Gastrocnemius medialis (tissue), 4 donors: Measurements from ENCODE around the gene NEK2. TPM values are rescaled to one million over a fixed set of nuclear protein-coding genes. Genes with fewer than 3 reads are reported as not detected.

ENCODE experiments used
- ATAC-seq, 2 donors: fragments of 150-250 bp; one replicate each; pipeline ENCODE4 v1.9.1; 2016
- DNase-seq, 2 donors: peaks; one replicate each; pipeline ENCODE4 v3.0.0-alpha.2; 2019
- H3K27ac ChIP-seq, 4 donors: fragments of 200-600 bp; sonication (generic); 1 replicate in 1 of 4; 2 replicates in 3 of 4; pipeline ENCODE4 v1.5.1; 2016 to 2018; ENCODE audit warnings: mild to moderate bottlenecking in 2 of 4, moderate library complexity in 1 of 4
- H3K27me3 ChIP-seq, 3 donors: fragments of 200-600 bp; sonication (generic) in 2 of 3; 1 replicate in 1 of 3; 2 replicates in 2 of 3; pipeline versions ENCODE4 v1.5.1 to v1.6.0; 2016 to 2019; ENCODE audit warnings: mild to moderate bottlenecking in 1 of 3, moderate library complexity in 1 of 3
- H3K36me3 ChIP-seq, 2 donors: fragments of 200-600 bp; sonication (generic) in 1 of 2; one replicate each; pipeline ENCODE4 v1.5.1; 2017 to 2018
- H3K4me1 ChIP-seq, 2 donors: fragments of 200-600 bp; sonication (generic) in 1 of 2; one replicate each; pipeline ENCODE4 v1.5.1; 2016 to 2017; ENCODE audit warnings: mild to moderate bottlenecking in 2 of 2
- H3K4me3 ChIP-seq, 4 donors: fragments of 200-600 bp; sonication (generic) in 3 of 4; 1 replicate in 1 of 4; 2 replicates in 3 of 4; pipeline ENCODE4 v1.5.1; 2016 to 2019; ENCODE audit warnings: mild to moderate bottlenecking in 2 of 4
- H3K9me3 ChIP-seq, 3 donors: fragments of 200-600 bp; sonication (generic) in 2 of 3; 1 replicate in 1 of 3; 2 replicates in 2 of 3; pipeline ENCODE4 v1.5.1; 2016 to 2019
- POLR2A ChIP-seq, 2 donors: fragments of 450-650 bp; IDR thresholded peaks; one replicate each; pipeline ENCODE4 v1.6.1; 2017; ENCODE audit warnings: antibody characterized with exemption in 2 of 2, mild to moderate bottlenecking in 2 of 2, moderate library complexity in 2 of 2
- in situ Hi-C, 4 donors: fragments of 200-750 bp; cut with MboI; loops; one replicate each; pipeline versions ENCODE4 v1.15.0 to v1.8.0; 2017; ENCODE audit warnings: low sequenced_read_pairs in 4 of 4
- intact Hi-C: fragments of 100-400 bp; cut with DNase I; formaldehyde crosslinking; loops from one replicate; pipeline ENCODE4 v1.15.1; 2023; ENCODE audit warnings: low total_unique reads
- total RNA-seq, 4 donors: library from RNA; depleted of rRNA; stranded (reverse); fragments of >200 nt; gene quantifications; one replicate each; pipeline versions ENCODE4 v1.1.0 to v1.2.3, GENCODE V29; 2016
- TF ChIP-seq, protein P1 (sequence below), 5 experiments: fragments of 450-650 bp in 3 of 5; fragments of 200-600 bp in 2 of 5; sonication (generic) in 2 of 5; IDR thresholded peaks in 4 of 5; conservative IDR thresholded peaks in 1 of 5; 1 replicate in 4 of 5; 2 replicates in 1 of 5; pipeline ENCODE4 v1.5.1; 2016 to 2019; ENCODE audit warnings: antibody characterized with exemption in 5 of 5, mild to moderate bottlenecking in 3 of 5, moderate library complexity in 3 of 5

NEK2 gene
- total RNA-seq, 4 donors from 2014 or later = not detected

GRCh38 chr1:211619033-211619996, 56.1 kb downstream of the NEK2 start:
- in situ Hi-C loops = no loop called here
- Histone ChIP-seq H3K27ac (no peak overlapping the region), H3K9me3 (no peaks in the 10 kb centered on the region), H3K4me3 (no peak overlapping the region), H3K27me3 (no peaks in the 10 kb centered on the region), H3K36me3 (no peaks in the 10 kb centered on the region), H3K4me1 (no peaks in the 10 kb centered on the region)
- DNase-seq (no peak), ATAC-seq (no peak)
- no peak for TF ChIP-seq POLR2A (IDR thresholded peaks at IDR 0.05)
- TF ChIP-seq, protein P1, sequence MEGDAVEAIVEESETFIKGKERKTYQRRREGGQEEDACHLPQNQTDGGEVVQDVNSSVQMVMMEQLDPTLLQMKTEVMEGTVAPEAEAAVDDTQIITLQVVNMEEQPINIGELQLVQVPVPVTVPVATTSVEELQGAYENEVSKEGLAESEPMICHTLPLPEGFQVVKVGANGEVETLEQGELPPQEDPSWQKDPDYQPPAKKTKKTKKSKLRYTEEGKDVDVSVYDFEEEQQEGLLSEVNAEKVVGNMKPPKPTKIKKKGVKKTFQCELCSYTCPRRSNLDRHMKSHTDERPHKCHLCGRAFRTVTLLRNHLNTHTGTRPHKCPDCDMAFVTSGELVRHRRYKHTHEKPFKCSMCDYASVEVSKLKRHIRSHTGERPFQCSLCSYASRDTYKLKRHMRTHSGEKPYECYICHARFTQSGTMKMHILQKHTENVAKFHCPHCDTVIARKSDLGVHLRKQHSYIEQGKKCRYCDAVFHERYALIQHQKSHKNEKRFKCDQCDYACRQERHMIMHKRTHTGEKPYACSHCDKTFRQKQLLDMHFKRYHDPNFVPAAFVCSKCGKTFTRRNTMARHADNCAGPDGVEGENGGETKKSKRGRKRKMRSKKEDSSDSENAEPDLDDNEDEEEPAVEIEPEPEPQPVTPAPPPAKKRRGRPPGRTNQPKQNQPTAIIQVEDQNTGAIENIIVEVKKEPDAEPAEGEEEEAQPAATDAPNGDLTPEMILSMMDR (IDR thresholded peaks at IDR 0.05 in 4 of 5, conservative IDR thresholded peaks at IDR 0.05 in 1 of 5) = no peak
- intact Hi-C loops = no loop called here

- Histone ChIP-seq H3K36me3 (no peaks in the 10 kb centered on the region), H3K4me3 (no peak overlapping the region), H3K27ac (no peak overlapping the region), H3K27me3 (no peaks in the 10 kb centered on the region), H3K9me3 (no peaks in the 10 kb centered on the region), H3K4me1 (peaks cover 6 to 8% of the 10 kb centered on the region in 2 donors)
- ATAC-seq (no peak), DNase-seq (no peak)
- TF ChIP-seq, protein P1 (IDR thresholded peaks at IDR 0.05 in 4 of 5, conservative IDR thresholded peaks at IDR 0.05 in 1 of 5) = no peak
- no peak for TF ChIP-seq POLR2A (IDR thresholded peaks at IDR 0.05)
- in situ Hi-C loops = no loop called here
- intact Hi-C loops = no loop called here
These were observed 58.5 kb downstream of the NEK2 start for GRCh38 chr1:211616965-211617297.

- H3K27ac ChIP-seq = no peak overlapping the region
- no peaks in the 10 kb centered on the region for H3K27me3 ChIP-seq
- no peaks in the 10 kb centered on the region for H3K36me3 ChIP-seq
- peak in 1 of 2 donors; percentile 28 for DNase-seq
- intact Hi-C loops = no loop called here
- no peaks in the 10 kb centered on the region for H3K9me3 ChIP-seq
- no peak for ATAC-seq
- H3K4me1 ChIP-seq = peaks cover 6 to 8% of the 10 kb centered on the region in 2 donors
- no peak overlapping the region for H3K4me3 ChIP-seq
- TF ChIP-seq, protein P1 (IDR thresholded peaks at IDR 0.05 in 4 of 5, conservative IDR thresholded peaks at IDR 0.05 in 1 of 5) = no peak
- no peak for TF ChIP-seq POLR2A (IDR thresholded peaks at IDR 0.05)
- in situ Hi-C loops = no loop called here
These were observed 59.0 kb downstream of the NEK2 start for GRCh38 chr1:211616231-211616964.

GRCh38 chr1:211614615-211615014, 60.8 kb downstream of the NEK2 start:
- H3K4me3 ChIP-seq = no peak overlapping the region
- in situ Hi-C loops (no loop called here), intact Hi-C loops (no loop called here)
- no peaks in the 10 kb centered on the region for H3K27me3 ChIP-seq
- TF ChIP-seq POLR2A (IDR thresholded peaks at IDR 0.05) = no peak
- TF ChIP-seq, protein P1 (IDR thresholded peaks at IDR 0.05 in 4 of 5, conservative IDR thresholded peaks at IDR 0.05 in 1 of 5) = no peak
- H3K36me3 ChIP-seq = no peaks in the 10 kb centered on the region
- H3K27ac ChIP-seq = no peak overlapping the region
- H3K4me1 ChIP-seq = peaks cover 6 to 8% of the 10 kb centered on the region in 2 donors
- ATAC-seq = no peak
- no peaks in the 10 kb centered on the region for H3K9me3 ChIP-seq
- no peak for DNase-seq
